K562 (cell line): ENCODE measurements around the gene CARD11. TPM values are rescaled to one million over a fixed set of nuclear protein-coding genes. Genes with fewer than 3 reads are reported as not detected.

Experiments used
- ATAC-seq: fragments of 200-7000 bp; cut with Tn5 transposase; 3 replicates; pipeline ENCODE4 v1.9.1; 2020; ENCODE audit warnings: moderate library complexity
- BruUV-seq: library from RNA; stranded (reverse); fragments of 400-500 nt; replicated peaks from 2 replicates; lab custom pipeline; 2021; lab: Mats Ljungman, UMichigan
- CTCF ChIA-PET: fragments of 300-600 bp; formaldehyde crosslinking; extraction: SDS; loops from one replicate; lab custom pipeline; 2021; ENCODE audit warnings: low intra/inter-chr PET ratio; lab: Yijun Ruan, JAX
- POLR2A ChIA-PET: fragments of 300-600, 350-650 bp; sonication (Branson Sonifier 250); formaldehyde crosslinking; extraction: SDS; loops from one replicate; lab custom pipeline; 2021; ENCODE audit warnings: antibody characterized with exemption, inconsistent platforms; lab: Yijun Ruan, JAX
- DNase-seq, 4 experiments: peaks; one replicate each; pipeline versions ENCODE4 v3.0.0 to v3.0.0-alpha.2; 2011 to 2018; ENCODE audit warnings: low spot score in 3 of 4, mixed read lengths in 3 of 4; ENCODE audit errors: extremely low read depth in 1 of 4
- FAIRE-seq: peaks from 2 replicates; lab custom pipeline; 2011; peaks lifted over from hg19 to GRCh38; lab: Jason Lieb, UNC
- H2AFZ ChIP-seq: 2 replicates; pipeline ENCODE4 v1.6.0; 2011; ENCODE audit warnings: low read depth, low read length, control low read depth, inconsistent platforms
- H3K27ac ChIP-seq: fragments of 200-600 bp; 3 replicates; pipeline ENCODE4 v1.8.0; 2011; ENCODE audit warnings: low read depth, mild to moderate bottlenecking, control low read depth, inconsistent platforms, low read length, moderate library complexity, mixed read lengths; ENCODE audit errors: extremely low read depth
- H3K27me3 ChIP-seq, 2 experiments: fragments of 300-600 bp in 1 of 2; 2 replicates in 1 of 2; 3 replicates in 1 of 2; pipeline versions ENCODE4 v1.6.0 to v1.8.0; 2011; ENCODE audit warnings: inconsistent platforms in 2 of 2, low read length in 2 of 2, mild to moderate bottlenecking in 1 of 2, mixed read lengths in 1 of 2, moderate library complexity in 1 of 2; ENCODE audit not compliant: control insufficient read depth in 2 of 2, insufficient read depth in 2 of 2
- H3K36me3 ChIP-seq: fragments of 300-600 bp; 3 replicates; pipeline ENCODE4 v1.8.0; 2011; ENCODE audit warnings: mild to moderate bottlenecking, low read length, inconsistent platforms; ENCODE audit not compliant: control insufficient read depth, insufficient read depth
- H3K4me1 ChIP-seq, 2 experiments: fragments of 200-600 bp in 1 of 2; replicated peaks in 1 of 2; 2 replicates in 1 of 2; 3 replicates in 1 of 2; pipeline versions ENCODE4 v1.5.1 to v1.8.0; 2011; ENCODE audit warnings: inconsistent platforms in 2 of 2, low read length in 2 of 2, mild to moderate bottlenecking in 1 of 2, mixed read lengths in 1 of 2, moderate library complexity in 1 of 2; ENCODE audit not compliant: control insufficient read depth in 2 of 2, insufficient read depth in 2 of 2
- H3K4me2 ChIP-seq: 2 replicates; pipeline ENCODE4 v1.6.1; 2011; ENCODE audit warnings: low read length, control low read depth, inconsistent platforms, mixed read lengths; ENCODE audit not compliant: insufficient read depth
- H3K4me3 ChIP-seq: fragments of 200-600 bp; sonication (generic), shearing (Covaris generic); 2 replicates; pipeline ENCODE4 v1.5.1; 2016; ENCODE audit warnings: control low read depth, inconsistent platforms
- H3K79me2 ChIP-seq: fragments of 200-600 bp; 3 replicates; pipeline ENCODE4 v1.8.0; 2011; ENCODE audit warnings: low read length, inconsistent platforms; ENCODE audit not compliant: control insufficient read depth, insufficient read depth
- H3K9ac ChIP-seq, 2 experiments: 2 replicates each; pipeline versions ENCODE4 v1.6.0 to v1.6.1; 2011; ENCODE audit warnings: low read depth in 2 of 2, low read length in 2 of 2, control low read depth in 1 of 2, inconsistent platforms in 1 of 2, mild to moderate bottlenecking in 1 of 2, mixed read lengths in 1 of 2; ENCODE audit not compliant: insufficient read depth in 1 of 2
- H3K9me1 ChIP-seq: one replicate; pipeline ENCODE4 v1.6.0; 2011; ENCODE audit warnings: inconsistent platforms, mild to moderate bottlenecking, low read length, moderate library complexity; ENCODE audit not compliant: control insufficient read depth, insufficient read depth
- H3K9me3 ChIP-seq: replicated peaks from 2 replicates; pipeline ENCODE4 v1.5.1; 2011; ENCODE audit warnings: low read depth, low read length, inconsistent platforms; ENCODE audit not compliant: control insufficient read depth, insufficient read depth
- H4K20me1 ChIP-seq: replicated peaks from 2 replicates; pipeline ENCODE4 v1.6.1; 2011; ENCODE audit warnings: low read length, inconsistent platforms, mixed read lengths; ENCODE audit not compliant: control insufficient read depth, insufficient read depth
- CBX1 ChIP-seq: sonication (generic); IDR thresholded peaks from 2 replicates; pipeline ENCODE4 v1.6.1; 2016; ENCODE audit warnings: antibody characterized with exemption, low read depth, mild to moderate bottlenecking
- ELF1 ChIP-seq: fragments of 200-800 bp; sonication (Bioruptor generic); IDR thresholded peaks from 2 replicates; pipeline ENCODE4 v1.6.1; 2016; ENCODE audit warnings: missing genetic modification characterization, missing compliant biosample characterization
- FOXK1 ChIP-seq: sonication (generic); formaldehyde crosslinking; IDR thresholded peaks from 2 replicates; pipeline ENCODE4 v1.8.0; 2022; ENCODE audit warnings: missing genetic modification reagents, mild to moderate bottlenecking, borderline replicate concordance
- MITF ChIP-seq: IDR thresholded peaks from 2 replicates; pipeline ENCODE4 v1.6.1; 2014; ENCODE audit warnings: antibody characterized with exemption
- TFAM ChIP-seq: fragments of 250-450 bp; sonication (Bioruptor Pico); conservative IDR thresholded peaks from 2 replicates; pipeline ENCODE4 v1.5.0; 2021; ENCODE audit warnings: mild to moderate bottlenecking, moderate library complexity
- WGBS: fragments of 100-300 bp; shearing (Covaris generic); methylation state at CpG from one replicate; pipeline ENCODE4 v1.1.6; 2016; ENCODE audit warnings: low coverage, mixed read lengths; ENCODE audit not compliant: insufficient coverage; ENCODE audit errors: missing lambda C conversion rate; 5-methylcytosine and 5-hydroxymethylcytosine counted together
- in situ Hi-C: fragments of 300-500 bp; cut with MboI; formaldehyde crosslinking; loops from 4 replicates; pipeline ENCODE4 v1.15.0; 2018; ENCODE audit warnings: inconsistent platforms, mixed read lengths
- intact Hi-C: fragments of 100-400 bp; cut with micrococcal nuclease; formaldehyde crosslinking; loops from 2 replicates; pipeline ENCODE4 v1.14.2; 2022
- polyA plus RNA-seq, 8 experiments: library from polyadenylated mRNA; depleted of rRNA in 4 of 8; stranded (reverse) in 5 of 8; unstranded in 3 of 8; fragments of >200 nt; fragmentation: Nextera tagmentation in 2 of 8; fragmentation: Illumina TruSeq in 1 of 8; extraction: Ambion mirVana in 2 of 8; extraction: Trizol in 1 of 8; gene quantifications; 2 replicates each; pipeline versions ENCODE4 v1.2.1 to v1.2.3, GENCODE V29; 2011 to 2014; ENCODE audit warnings: inconsistent platforms in 1 of 8, missing spikeins in 1 of 8
- total RNA-seq, 7 experiments: library from RNA; depleted of rRNA in 6 of 7; stranded (reverse); fragments of >200 nt in 6 of 7; fragmentation: Illumina TruSeq in 2 of 7; extraction: Trizol in 2 of 7; gene quantifications; 2 replicates each; pipeline versions ENCODE4 v1.2.1 to v1.2.3, GENCODE V29; 2011 to 2021; ENCODE audit warnings: low replicate concordance in 1 of 7

Gene CARD11
- total and polyA plus RNA-seq, 9 of the 15 experiments (the other 6 are each of a cell fraction or from before 2014, with no cell fraction given) = 0.07 to 12.8 (median 5.7) TPM

GRCh38 chr7:2908103-2908683 is 135.5 kb downstream of the CARD11 start:
- Histone ChIP-seq H4K20me1 (0 out of 2 replicates have a peak, but pooled peaks cover 7% of the 10 kb centered on the region), H3K9me1 (no peaks in the 10 kb centered on the region), H3K9me3 (no peaks in the 10 kb centered on the region), H2AFZ (no peak overlapping the region), H3K27me3 (no peaks in the 10 kb centered on the region), H3K27ac (no peak overlapping the region), H3K9ac (no peak overlapping the region), H3K4me3 (no peak overlapping the region), H3K4me1 (peaks cover 4 to 5% of the 10 kb centered on the region in 2 experiments; a peak in 2 of 5 replicates), H3K36me3 (no peaks in the 10 kb centered on the region), H3K4me2 (no peak overlapping the region), H3K79me2 (no peaks in the 10 kb centered on the region)
- CTCF ChIA-PET = no interaction called here
- POLR2A ChIA-PET = no interaction called here
- in situ Hi-C loops = no loop called here
- TF ChIP-seq TFAM (CRISPR knock-in tag) = no peak
- no peak for TF ChIP-seq ELF1
- no peak for TF ChIP-seq FOXK1 (CRISPR knock-in tag)
- TF ChIP-seq CBX1 = no peak
- no peak for TF ChIP-seq MITF
- no peak for ATAC-seq
- intact Hi-C loops = no loop called here
- DNase-seq = no peak
- no peak for FAIRE-seq
- 77% methylated on average over 17 of the region's 17 CpGs for WGBS
- BruUV-seq = no TSS peak
